Hepatocyte (in vitro differentiated cells): ENCODE results near the gene TNK2. TPM values are rescaled to one million over a fixed set of nuclear protein-coding genes. Genes with fewer than 3 reads are reported as not detected.

Source experiments
- DNase-seq: peaks from one replicate; pipeline ENCODE4 v3.0.0-alpha.2; 2016; ENCODE audit warnings: low spot score
- H2AFZ ChIP-seq: fragments of 200-600 bp; sonication (generic); 2 replicates; pipeline ENCODE4 v1.6.0; 2016; ENCODE audit warnings: antibody characterized with exemption, mild to moderate bottlenecking
- H3K27ac ChIP-seq: fragments of 200-600 bp; sonication (generic); 2 replicates; pipeline ENCODE4 v1.5.1; 2016; ENCODE audit warnings: mild to moderate bottlenecking
- H3K27me3 ChIP-seq: fragments of 200-600 bp; sonication (generic); 2 replicates; pipeline ENCODE4 v1.6.1; 2016
- H3K36me3 ChIP-seq: fragments of 200-600 bp; sonication (generic); replicated peaks from 2 replicates; pipeline ENCODE4 v1.5.1; 2016; ENCODE audit warnings: low read depth; ENCODE audit not compliant: insufficient read depth
- H3K4me1 ChIP-seq: fragments of 200-600 bp; sonication (generic); 2 replicates; pipeline ENCODE4 v1.5.1; 2016; ENCODE audit warnings: mild to moderate bottlenecking, moderate library complexity; ENCODE audit not compliant: insufficient read depth
- H3K4me2 ChIP-seq: fragments of 200-600 bp; sonication (generic); 2 replicates; pipeline ENCODE4 v1.6.0; 2016
- H3K4me3 ChIP-seq: fragments of 200-600 bp; sonication (generic); 2 replicates; pipeline ENCODE4 v1.5.1; 2016; ENCODE audit warnings: mild to moderate bottlenecking
- H3K79me2 ChIP-seq: fragments of 200-600 bp; sonication (generic); 2 replicates; pipeline ENCODE4 v1.6.0; 2017; ENCODE audit warnings: mild to moderate bottlenecking
- H3K9me2 ChIP-seq: fragments of 200-600 bp; sonication (generic); replicated peaks from 2 replicates; pipeline ENCODE4 v1.6.0; 2017; ENCODE audit warnings: mild to moderate bottlenecking; ENCODE audit not compliant: insufficient read depth
- H3K9me3 ChIP-seq: fragments of 200-600 bp; sonication (generic); 2 replicates; pipeline ENCODE4 v1.5.1; 2016; ENCODE audit warnings: low read depth, mild to moderate bottlenecking
- H4K20me1 ChIP-seq: fragments of 200-600 bp; sonication (generic); 2 replicates; pipeline ENCODE4 v1.6.0; 2016; ENCODE audit warnings: mild to moderate bottlenecking; ENCODE audit not compliant: insufficient read depth, poor library complexity, severe bottlenecking
- CTCF ChIP-seq: fragments of 200-600 bp; sonication (generic); IDR thresholded peaks from 2 replicates; pipeline ENCODE4 v1.5.1; 2016; ENCODE audit warnings: antibody characterized with exemption, mild to moderate bottlenecking; ENCODE audit not compliant: poor library complexity
- EZH2 ChIP-seq: fragments of 200-600 bp; sonication (generic); IDR thresholded peaks from 2 replicates; pipeline ENCODE4 v1.6.1; 2016; ENCODE audit warnings: antibody characterized with exemption, mild to moderate bottlenecking, borderline replicate concordance
- EZH2phosphoT487 ChIP-seq: fragments of 200-600 bp; sonication (generic); IDR thresholded peaks from one replicate; pipeline ENCODE4 v1.6.1; 2018; ENCODE audit warnings: antibody characterized with exemption, mild to moderate bottlenecking, low read depth, moderate library complexity; ENCODE audit not compliant: unreplicated experiment, severe bottlenecking
- WGBS: methylation state at CpG from one replicate; pipeline ENCODE4 v1.1.6; 2016; ENCODE audit warnings: low lambda C conversion rate; ENCODE audit errors: missing lambda C conversion rate; 5-methylcytosine and 5-hydroxymethylcytosine counted together
- polyA plus RNA-seq: library from polyadenylated mRNA; unstranded; fragments of >200 nt; fragmentation: Nextera tagmentation; extraction: Ambion mirVana; gene quantifications from 2 replicates; pipeline ENCODE4 v1.2.1, GENCODE V29; 2016
- total RNA-seq: library from RNA; depleted of rRNA; stranded (reverse); fragments of >200 nt; gene quantifications from 2 replicates; pipeline ENCODE4 v1.2.3, GENCODE V29; 2014

The TNK2 gene
- total and polyA plus RNA-seq, 2 experiments from 2014 or later, result 5.9 to 11.6 TPM

GRCh38 chr3:195876297-195877064 lies 31.9 kb downstream of the TNK2 start:
- no peak overlapping the region for H3K27ac ChIP-seq
- WGBS, result 93% methylated on average over 19 of the region's 28 CpGs
- DNase-seq, result peak; percentile 51
- H3K9me3 ChIP-seq, result no peaks in the 10 kb centered on the region
- H3K27me3 ChIP-seq, result no peaks in the 10 kb centered on the region
- H3K36me3 ChIP-seq, result no peaks in the 10 kb centered on the region
- H3K4me3 ChIP-seq, result no peak overlapping the region
- TF ChIP-seq EZH2phosphoT487 (no peak), EZH2 (no peak), CTCF (no peak)
- H3K4me2 ChIP-seq, result no peak overlapping the region
- no peaks in the 10 kb centered on the region for H3K4me1 ChIP-seq
- H3K9me2 ChIP-seq, result no peaks in the 10 kb centered on the region
- no peaks in the 10 kb centered on the region for H3K79me2 ChIP-seq
- H2AFZ ChIP-seq, result no peak overlapping the region
- no peaks in the 10 kb centered on the region for H4K20me1 ChIP-seq

DNA sequence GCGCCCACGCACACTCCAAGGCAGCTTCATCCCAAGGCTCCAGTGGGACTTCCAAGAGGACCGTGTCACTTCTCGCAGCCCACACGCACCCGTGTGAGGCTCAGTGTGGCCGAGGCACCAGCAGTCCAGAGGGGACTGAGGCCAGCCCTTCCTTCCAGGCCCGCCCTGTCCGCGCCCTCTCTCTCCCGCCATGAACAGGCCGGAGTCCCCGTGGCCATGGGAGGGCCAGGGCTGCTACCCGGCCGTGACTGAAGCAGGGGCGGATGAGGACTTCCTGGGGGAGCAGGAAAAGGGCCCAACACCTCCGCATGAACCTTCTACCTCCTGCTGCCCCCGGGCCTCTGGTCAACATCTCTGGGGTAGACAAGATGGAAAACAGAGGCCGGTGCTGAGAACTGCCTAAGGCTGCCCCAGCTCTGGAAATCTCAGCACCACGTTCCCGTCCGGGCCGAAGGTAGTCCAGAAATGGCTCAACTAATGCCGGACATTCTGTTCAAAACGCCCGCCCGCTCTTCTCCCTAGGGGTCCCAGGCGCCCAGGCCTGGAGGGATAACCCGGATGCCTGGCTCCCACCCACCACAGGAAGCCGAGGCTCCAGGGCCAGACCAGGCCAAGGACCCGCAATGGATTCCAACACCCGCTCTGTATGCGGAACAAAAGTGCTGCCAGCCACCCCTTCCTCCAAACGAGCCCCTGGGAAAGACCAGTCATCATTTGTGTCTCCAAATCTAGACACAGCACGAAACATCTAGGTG lies 32.7 kb downstream of the TNK2 start:
- Histone ChIP-seq H2AFZ (no peak overlapping the region), H3K79me2 (no peaks in the 10 kb centered on the region), H3K27ac (no peak overlapping the region), H3K4me2 (no peak overlapping the region), H3K4me3 (no peak overlapping the region), H3K36me3 (no peaks in the 10 kb centered on the region), H3K9me3 (no peaks in the 10 kb centered on the region), H4K20me1 (no peaks in the 10 kb centered on the region), H3K27me3 (no peaks in the 10 kb centered on the region), H3K9me2 (no peaks in the 10 kb centered on the region), H3K4me1 (no peaks in the 10 kb centered on the region)
- 96% methylated on average over 32 of the region's 35 CpGs for WGBS
- DNase-seq, result no peak
- no peak for TF ChIP-seq EZH2phosphoT487
- TF ChIP-seq EZH2, result no peak
- TF ChIP-seq CTCF, result no peak

DNA sequence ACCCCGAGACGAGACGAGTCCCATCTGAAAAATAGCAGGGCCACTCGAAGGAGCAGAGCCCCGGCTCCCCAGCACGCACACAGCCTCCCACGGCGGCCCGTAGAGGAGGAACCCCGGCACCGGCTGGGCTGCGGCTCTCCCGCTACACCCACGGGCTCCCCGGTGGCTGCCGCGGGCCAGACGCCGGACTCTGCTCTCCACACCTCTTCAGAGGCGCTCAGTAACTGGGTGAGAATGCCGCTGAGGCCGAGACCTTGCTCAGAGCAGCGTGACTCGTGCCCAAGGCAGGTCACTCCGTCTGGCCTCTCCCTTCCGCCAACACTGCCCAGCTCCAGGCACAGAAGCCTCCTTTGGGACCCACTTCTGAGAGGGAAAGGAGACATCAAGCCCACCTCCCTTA lies 34.4 kb downstream of the TNK2 start:
- Histone ChIP-seq H3K27me3 (no peaks in the 10 kb centered on the region), H3K4me1 (no peaks in the 10 kb centered on the region), H3K36me3 (no peaks in the 10 kb centered on the region), H3K79me2 (no peaks in the 10 kb centered on the region), H3K4me3 (no peak overlapping the region), H2AFZ (no peak overlapping the region), H3K27ac (no peak overlapping the region), H3K9me3 (no peaks in the 10 kb centered on the region), H3K9me2 (no peaks in the 10 kb centered on the region), H3K4me2 (no peak overlapping the region), H4K20me1 (no peaks in the 10 kb centered on the region)
- DNase-seq, result no peak
- TF ChIP-seq EZH2 (no peak), EZH2phosphoT487 (no peak), CTCF (no peak)
- WGBS, result 88% methylated on average over 26 of the region's 26 CpGs
